ENCODE measurements around the gene ADAMTS3. TPM values are rescaled to one million over a fixed set of nuclear protein-coding genes. Genes with fewer than 3 reads are reported as not detected.

Gene ADAMTS3
- total RNA-seq, 1 donor from 2014 or later, result 1.1 TPM

DNA sequence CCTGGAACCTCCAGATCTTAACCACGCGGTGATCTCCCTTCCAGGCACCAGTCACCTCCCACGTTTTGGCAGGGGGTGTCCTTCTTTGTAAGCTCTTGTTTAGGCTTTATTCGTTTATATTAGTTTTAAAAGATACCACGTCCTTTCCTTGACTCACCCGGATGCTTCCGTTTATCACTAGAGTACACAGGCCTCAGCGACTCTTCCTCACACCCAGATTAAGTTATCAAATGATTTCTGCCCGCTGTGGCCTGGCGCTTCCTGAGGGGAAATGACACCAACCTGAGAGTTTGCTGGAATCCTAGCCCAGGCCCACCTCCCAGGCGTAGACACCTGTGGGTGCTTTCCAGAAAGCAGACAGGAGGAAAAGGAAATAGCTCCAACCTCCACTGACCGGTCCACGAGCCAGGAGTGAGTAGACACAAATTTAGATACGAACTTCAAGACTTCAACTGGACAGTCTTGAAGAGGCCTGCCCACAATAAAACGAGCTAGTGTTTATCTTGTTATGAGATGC, 756 bp upstream of the ADAMTS3 start:
- Histone ChIP-seq H3K4me3 (peak overlapping the region; percentile 65), H3K9me3 (no peaks in the 10 kb centered on the region), H3K27ac (peak overlapping the region; percentile 59), H3K36me3 (no peaks in the 10 kb centered on the region), H3K4me1 (peaks cover 19% of the 10 kb centered on the region), H3K27me3 (ENCODE audit: low read depth) (no peaks in the 10 kb centered on the region)
- DNase-seq (no peak), ATAC-seq (no peak)
- TF ChIP-seq, protein P1, sequence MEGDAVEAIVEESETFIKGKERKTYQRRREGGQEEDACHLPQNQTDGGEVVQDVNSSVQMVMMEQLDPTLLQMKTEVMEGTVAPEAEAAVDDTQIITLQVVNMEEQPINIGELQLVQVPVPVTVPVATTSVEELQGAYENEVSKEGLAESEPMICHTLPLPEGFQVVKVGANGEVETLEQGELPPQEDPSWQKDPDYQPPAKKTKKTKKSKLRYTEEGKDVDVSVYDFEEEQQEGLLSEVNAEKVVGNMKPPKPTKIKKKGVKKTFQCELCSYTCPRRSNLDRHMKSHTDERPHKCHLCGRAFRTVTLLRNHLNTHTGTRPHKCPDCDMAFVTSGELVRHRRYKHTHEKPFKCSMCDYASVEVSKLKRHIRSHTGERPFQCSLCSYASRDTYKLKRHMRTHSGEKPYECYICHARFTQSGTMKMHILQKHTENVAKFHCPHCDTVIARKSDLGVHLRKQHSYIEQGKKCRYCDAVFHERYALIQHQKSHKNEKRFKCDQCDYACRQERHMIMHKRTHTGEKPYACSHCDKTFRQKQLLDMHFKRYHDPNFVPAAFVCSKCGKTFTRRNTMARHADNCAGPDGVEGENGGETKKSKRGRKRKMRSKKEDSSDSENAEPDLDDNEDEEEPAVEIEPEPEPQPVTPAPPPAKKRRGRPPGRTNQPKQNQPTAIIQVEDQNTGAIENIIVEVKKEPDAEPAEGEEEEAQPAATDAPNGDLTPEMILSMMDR (IDR thresholded peaks at IDR 0.05), result no peak
- intact Hi-C loops (cut with DNase I), result no loop called here

DNA sequence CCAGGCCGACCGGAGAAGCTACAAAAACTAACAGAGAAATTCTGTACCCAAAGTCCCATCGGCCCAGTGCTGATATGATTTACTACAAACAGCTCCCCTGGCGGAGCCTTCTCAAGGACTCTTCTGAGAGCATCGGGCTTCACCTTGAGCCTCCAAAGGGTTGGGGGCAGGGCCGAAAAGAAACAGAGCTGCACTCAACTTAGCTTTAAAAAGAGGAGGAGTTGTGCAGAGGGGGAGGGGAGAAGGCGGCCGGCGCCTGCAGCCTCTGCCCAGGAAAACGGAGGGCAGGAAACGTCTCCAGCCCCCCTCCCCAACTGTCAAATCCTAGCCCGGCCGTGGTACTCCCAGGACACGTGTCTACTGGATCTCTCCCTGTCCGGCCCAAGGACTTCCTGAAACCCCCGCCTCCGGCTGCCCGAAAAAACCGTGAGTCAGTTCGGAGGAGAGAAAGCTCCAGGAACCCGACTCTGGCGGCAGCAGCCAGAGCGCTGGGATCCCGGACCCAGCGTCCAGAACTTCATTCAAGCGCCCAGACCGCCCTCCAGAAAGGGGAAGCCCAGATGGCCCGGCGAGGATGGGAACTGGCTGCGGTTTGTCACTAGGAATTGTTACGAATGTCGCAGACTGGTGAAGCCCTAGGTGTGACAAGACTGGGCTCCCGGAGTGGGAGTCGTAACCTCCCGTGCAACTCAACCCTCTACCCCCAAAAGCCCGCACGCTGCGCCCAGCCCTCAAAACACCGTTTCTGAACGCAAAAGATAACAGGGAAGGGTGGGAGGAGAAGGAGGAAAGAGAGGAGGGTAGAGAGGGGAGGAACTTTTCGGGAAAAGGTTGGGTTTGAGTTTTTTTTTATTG, 973 bp downstream of the ADAMTS3 start:
- intact Hi-C loops (cut with DNase I), result no loop called here
- DNase-seq (peak; percentile 78), ATAC-seq (peak; percentile 83 to 86)
- Histone ChIP-seq H3K36me3 (no peaks in the 10 kb centered on the region), H3K9me3 (no peaks in the 10 kb centered on the region), H3K4me3 (peak overlapping the region; percentile 65), H3K27ac (peak overlapping the region; percentile 63), H3K27me3 (ENCODE audit: low read depth) (no peaks in the 10 kb centered on the region), H3K4me1 (peaks cover 19% of the 10 kb centered on the region)
- TF ChIP-seq, protein P1 (IDR thresholded peaks at IDR 0.05), result peak; percentile 28

DNA sequence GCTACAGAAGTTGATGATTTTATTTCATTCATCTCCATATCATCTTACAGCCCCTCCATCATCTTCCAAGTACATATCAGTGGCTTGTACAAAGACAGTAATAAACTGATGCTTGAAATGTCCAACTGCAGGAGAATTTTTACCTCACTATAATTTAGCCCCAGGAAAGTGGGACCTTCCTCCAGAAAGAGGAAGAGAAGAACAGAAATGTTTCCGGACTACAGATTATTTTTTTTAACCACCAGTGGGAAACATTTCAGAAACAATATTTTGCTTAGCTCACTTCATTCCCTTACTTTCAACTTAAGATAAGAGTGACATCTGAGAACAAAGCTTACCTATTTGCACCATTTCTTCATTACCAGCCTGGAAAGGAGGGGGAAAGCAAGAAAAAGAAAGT, 2.0 kb downstream of the ADAMTS3 start:
- no peak overlapping the region for H3K27ac ChIP-seq
- TF ChIP-seq, protein P1 (IDR thresholded peaks at IDR 0.05), result no peak
- no peaks in the 10 kb centered on the region for H3K9me3 ChIP-seq
- peak overlapping the region; percentile 65 for H3K4me3 ChIP-seq
- peaks cover 19% of the 10 kb centered on the region for H3K4me1 ChIP-seq
- intact Hi-C loops (cut with DNase I), result no loop called here
- H3K36me3 ChIP-seq, result no peaks in the 10 kb centered on the region
- H3K27me3 ChIP-seq (ENCODE audit: low read depth), result no peaks in the 10 kb centered on the region
- ATAC-seq (no peak), DNase-seq (no peak)

DNA sequence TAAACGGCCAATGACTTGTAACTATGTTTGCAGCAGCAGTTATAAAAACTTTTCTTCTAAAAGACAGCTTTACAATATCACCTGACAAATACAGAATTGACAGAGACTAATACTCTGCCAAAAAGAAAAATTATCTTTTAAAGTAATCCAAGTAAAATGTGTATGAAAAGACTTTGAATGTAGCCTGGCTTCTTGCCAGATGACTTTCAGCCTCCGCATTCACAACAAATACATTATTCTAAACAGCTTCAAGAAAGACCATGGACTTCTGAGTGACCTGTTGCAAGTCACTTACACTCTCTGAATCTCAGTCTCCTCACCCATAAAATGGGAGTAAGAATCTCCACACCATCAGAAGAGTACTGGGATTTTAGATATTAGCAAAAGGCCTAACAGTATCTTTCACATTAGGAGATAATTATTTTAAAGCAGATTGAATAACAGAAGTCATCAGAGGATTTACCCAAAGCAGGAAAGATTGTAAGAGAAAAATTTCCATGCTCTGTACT, 2.5 kb downstream of the ADAMTS3 start:
- Histone ChIP-seq H3K9me3 (no peaks in the 10 kb centered on the region), H3K4me1 (peaks cover 19% of the 10 kb centered on the region), H3K36me3 (no peaks in the 10 kb centered on the region), H3K4me3 (no peak overlapping the region), H3K27ac (no peak overlapping the region), H3K27me3 (ENCODE audit: low read depth) (no peaks in the 10 kb centered on the region)
- ATAC-seq (no peak), DNase-seq (no peak)
- intact Hi-C loops (cut with DNase I), result no loop called here
- TF ChIP-seq, protein P1 (IDR thresholded peaks at IDR 0.05), result no peak

DNA sequence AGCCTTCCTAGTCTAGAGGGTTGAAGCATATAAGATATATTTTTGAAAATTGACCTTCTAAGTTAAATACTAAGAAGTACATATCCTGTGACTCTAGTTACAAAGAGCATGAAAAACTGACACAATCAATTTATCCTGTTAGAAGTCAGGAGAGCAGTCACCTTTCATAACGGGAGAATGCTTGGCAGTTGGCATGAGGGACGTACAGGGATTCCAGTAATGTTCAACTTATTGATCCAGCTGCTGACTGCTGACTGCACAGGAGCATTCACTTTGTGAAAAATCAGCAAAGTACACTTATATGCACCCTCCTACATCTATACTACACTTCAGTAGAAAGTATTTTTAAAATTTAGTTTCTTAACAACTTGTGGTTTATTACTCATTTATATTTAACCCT, 4.2 kb downstream of the ADAMTS3 start:
- TF ChIP-seq, protein P1 (IDR thresholded peaks at IDR 0.05), result no peak
- H3K9me3 ChIP-seq, result no peaks in the 10 kb centered on the region
- H3K27me3 ChIP-seq (ENCODE audit: low read depth), result no peaks in the 10 kb centered on the region
- intact Hi-C loops (cut with DNase I), result no loop called here
- no peak overlapping the region for H3K4me3 ChIP-seq
- no peak overlapping the region for H3K27ac ChIP-seq
- DNase-seq (no peak), ATAC-seq (no peak)
- peaks cover 19% of the 10 kb centered on the region for H3K4me1 ChIP-seq
- no peaks in the 10 kb centered on the region for H3K36me3 ChIP-seq
